T-helper 22 cell (primary cell): ENCODE measurements around the gene EPS8L1.
"Not testable (repeated sequence)": the region's sequence is repeated elsewhere in the genome, so short reads cannot be mapped to it uniquely, and the experiment has no call there.

Experiments used
- DNase-seq: peaks from one replicate; pipeline ENCODE4 v3.0.0-alpha.2; 2020; ENCODE audit warnings: low read depth

The EPS8L1 gene

DNA sequence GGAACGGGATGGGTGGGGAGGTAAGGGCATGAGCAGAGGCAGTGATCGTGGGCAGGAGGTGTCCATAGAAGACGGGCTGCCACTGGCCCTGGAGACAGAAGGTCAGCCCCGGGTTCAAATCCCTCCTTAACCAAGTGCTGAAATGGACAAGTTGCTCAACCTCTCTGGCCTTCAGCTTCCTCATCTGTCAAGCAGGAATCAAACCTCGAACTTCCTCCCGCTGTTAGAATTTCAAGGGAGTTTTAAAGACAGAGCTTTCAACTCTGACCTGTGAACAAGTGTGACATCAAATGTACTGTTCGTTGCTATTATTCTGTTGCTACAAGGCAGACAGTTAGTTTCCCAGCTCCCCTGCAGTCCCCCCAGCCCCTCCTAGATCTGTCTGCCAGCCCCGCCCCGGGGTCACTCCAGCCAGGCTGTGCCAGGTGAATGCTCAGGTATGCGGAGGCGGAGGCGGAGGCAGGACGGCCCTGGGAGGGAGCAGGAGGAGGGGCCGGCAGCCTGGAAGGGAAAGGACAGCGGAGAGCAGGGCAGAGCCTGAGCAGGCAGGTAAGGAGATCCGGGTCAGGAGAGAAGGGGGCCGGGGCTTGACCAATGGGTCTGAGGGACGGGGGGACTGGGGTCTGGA, at the start of gene EPS8L1:
Gene EPS8L1 (plus strand): TSS at position 499 of the 628 bp plus-strand sequence. CDS start 576 bp downstream, outside the sequence.
- DNase-seq: no peak

DNA sequence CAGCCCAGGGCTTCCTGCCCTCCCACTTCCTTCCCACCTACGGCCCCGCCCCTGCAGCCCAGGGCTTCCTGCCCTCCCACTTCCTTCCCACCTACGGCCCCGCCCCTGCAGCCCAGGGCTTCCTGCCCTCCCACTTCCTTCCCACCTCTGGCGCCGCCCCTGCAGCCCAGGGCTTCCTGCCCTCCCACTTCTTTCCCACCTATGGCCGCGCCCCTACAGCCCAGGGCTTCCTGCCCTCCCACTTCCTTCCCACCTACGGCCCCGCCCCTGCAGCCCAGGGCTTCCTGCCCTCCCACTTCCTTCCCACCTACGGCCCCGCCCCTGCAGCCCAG, 48.6 kb upstream of the EPS8L1 start:
- DNase-seq: not testable (repeated sequence)

- DNase-seq: no peak
Measured at GRCh38 chr19:55027472-55028337, 48.0 kb upstream of the EPS8L1 start.

DNA sequence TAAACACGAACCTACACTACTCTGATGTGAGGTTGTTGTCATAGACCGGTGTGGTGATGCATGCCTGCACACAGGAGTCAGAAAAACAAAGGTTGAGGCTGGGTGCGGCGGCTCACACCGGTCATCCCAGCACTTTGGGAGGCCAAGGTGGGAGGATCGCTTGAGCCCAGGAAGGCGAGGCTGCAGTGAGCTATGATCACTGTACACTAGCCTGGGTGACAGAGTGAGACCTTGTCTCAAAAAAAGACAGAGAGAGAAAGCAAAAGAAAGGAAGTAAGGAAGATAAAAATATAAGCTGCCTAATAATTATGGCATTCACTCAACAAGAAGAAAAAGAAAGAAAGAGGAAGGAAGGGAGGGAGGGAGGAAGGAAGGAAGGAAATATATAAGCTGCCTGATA, 46.9 kb upstream of the EPS8L1 start:
- DNase-seq: no peak

DNA sequence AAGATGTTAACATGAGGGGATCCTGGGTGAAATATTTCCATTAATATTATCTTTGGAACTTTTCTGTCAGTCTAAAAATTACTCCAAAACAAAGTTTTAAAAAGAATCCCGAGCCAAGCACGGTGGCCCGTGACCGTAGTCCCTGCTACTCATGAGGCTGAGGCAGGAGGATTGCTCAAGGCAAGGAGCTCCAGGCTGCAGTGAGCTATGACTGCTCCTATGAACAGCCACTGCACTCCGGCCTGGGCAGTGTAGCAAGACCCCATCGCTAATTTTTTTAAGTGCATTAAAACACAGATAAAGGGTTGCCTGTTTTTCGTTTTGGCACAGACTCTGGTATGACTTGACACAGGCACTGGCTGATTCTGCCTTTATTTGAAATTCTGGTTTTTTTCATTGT, 44.5 kb upstream of the EPS8L1 start:
- DNase-seq: no peak

GRCh38 chr19:55032170-55032800, 43.4 kb upstream of the EPS8L1 start:
- DNase-seq: no peak

- not testable (repeated sequence) for DNase-seq
Measured at GRCh38 chr19:55032976-55033643, 42.6 kb upstream of the EPS8L1 start.

- no peak for DNase-seq
Measured at GRCh38 chr19:55034751-55035150, 40.9 kb upstream of the EPS8L1 start.

- DNase-seq: no peak
Measured at GRCh38 chr19:55036058-55036457, 39.6 kb upstream of the EPS8L1 start.

DNA sequence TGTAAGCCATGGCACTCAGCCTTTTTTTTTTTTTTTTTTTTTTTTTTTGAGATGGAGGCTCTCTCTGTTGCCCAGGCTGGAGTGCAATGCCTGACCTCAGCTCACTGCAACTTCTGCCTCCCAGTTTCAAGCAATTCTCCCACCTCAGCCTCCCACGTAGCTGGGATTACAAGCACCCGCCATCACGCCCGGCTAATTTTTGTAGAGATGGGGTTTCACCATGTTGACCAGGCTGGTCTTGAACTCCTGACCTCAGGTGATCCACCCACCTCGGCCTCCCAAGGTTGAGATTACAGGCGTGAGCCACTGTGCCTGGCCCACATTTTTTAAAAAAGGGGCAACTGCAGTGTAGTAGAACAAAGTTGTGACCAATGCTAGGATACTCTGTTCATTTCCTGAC, 38.1 kb upstream of the EPS8L1 start:
- DNase-seq: not testable (repeated sequence)

DNA sequence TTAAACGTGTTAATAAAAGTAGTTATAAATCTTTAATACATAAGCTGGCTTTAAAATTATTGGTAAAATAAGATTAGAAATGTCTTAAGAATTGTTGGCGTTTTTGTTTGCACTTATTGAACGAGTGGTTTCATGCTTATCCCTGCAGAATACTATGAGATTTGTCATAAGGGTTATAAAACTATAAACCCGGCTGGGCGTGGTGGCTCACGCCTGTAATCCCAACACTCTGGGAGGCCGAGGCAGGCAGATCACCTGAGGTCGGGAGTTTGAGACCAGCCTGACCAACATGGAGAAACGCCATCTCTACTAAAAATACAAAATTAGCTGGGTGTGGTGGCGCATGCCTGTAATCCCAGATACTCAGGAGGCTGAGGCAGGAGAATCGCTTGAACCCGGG, 35.0 kb upstream of the EPS8L1 start:
- not testable (repeated sequence) for DNase-seq

- DNase-seq: no peak
Measured at GRCh38 chr19:55041244-55041626, 34.4 kb upstream of the EPS8L1 start.

GRCh38 chr19:55041627-55042343, 33.9 kb upstream of the EPS8L1 start:
- DNase-seq: no peak

DNA sequence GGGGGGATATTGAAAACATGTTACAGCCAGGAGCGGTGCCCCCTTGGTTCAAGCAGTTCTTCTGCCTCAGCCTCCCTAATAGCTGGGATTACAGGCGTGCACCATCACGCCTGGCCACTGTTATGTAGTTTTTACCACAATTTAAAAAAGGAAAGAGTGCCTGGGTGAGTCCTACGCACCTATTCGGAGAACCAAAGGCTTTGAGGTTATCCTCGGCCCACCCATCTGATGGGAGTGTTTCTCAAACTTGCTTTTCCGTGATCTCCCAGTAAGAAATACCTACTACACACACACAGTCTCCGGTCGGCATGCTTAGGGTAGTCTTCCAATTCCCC, 33.4 kb upstream of the EPS8L1 start:
- no peak for DNase-seq

GRCh38 chr19:55042688-55043087, 33.0 kb upstream of the EPS8L1 start:
- no peak for DNase-seq

- DNase-seq: no peak
Measured at GRCh38 chr19:55044286-55044685, 31.4 kb upstream of the EPS8L1 start.

- DNase-seq: no peak
Measured at GRCh38 chr19:55044771-55045716, 30.6 kb upstream of the EPS8L1 start.

DNA sequence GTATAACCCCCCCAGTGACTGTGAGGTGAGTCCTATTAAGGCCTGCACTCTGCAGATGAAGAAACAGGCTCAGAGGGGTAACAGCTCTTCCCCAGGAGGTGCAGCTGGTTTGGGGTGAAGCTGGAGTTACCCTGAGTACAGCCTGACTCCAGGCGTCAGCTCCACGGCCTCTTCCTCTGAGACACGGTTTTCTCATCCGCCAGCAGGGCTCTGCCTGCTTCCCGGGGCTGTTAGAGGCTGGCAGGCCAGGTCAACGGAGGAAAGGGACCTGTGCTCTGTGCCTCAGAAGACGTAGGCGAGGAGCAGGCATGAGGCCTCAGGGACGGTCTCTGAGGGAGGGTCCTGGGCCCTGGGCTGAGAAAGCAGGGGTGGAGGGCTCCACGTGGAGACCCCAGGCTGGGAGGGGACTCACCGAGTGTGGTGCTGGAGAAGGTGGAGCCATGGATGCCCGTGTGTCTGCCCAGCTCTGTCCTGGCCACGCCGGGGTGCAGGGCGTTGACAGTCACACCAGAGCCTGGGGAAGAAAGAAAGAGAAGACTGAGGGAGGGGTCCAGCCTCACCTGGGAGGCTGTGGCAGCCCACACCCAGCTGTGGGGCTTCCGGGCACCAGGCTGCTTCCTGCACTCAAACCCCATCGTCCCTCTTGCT, 28.6 kb upstream of the EPS8L1 start:
- DNase-seq: no peak

GRCh38 chr19:55047951-55048350, 27.7 kb upstream of the EPS8L1 start:
- DNase-seq: no peak

DNA sequence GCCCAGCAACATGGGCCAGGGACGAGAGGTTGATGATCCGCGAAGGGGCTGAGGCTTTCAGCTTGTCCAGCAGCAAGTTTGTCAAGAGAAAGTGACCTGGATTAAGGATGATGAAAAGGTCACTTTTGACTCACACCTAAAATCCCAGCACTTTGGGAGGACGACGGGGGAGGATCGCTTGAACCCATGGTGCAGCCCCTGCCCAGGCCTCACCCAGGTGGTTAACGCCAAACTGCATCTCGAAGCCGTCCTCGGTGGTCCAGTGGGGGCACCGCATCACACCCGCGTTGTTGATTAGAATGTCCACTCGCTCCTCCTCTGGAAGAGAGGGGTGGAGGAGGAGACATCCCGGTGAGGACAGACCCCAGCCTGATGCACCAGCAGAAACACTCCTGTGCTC, 27.2 kb upstream of the EPS8L1 start:
- DNase-seq: no peak
